ENCODE measurements around the gene ELFN1. TPM values are rescaled to one million over a fixed set of nuclear protein-coding genes. Genes with fewer than 3 reads are reported as not detected.
"Not testable (repeated sequence)": the region's sequence is repeated elsewhere in the genome, so short reads cannot be mapped to it uniquely, and the experiment has no call there.

The ELFN1 gene
- total RNA-seq, 1 donor from 2014 or later = 1.2 TPM

GRCh38 chr7:1712907-1713501 is 42.9 kb downstream of the ELFN1 start:
- DNase-seq = no peak

DNA sequence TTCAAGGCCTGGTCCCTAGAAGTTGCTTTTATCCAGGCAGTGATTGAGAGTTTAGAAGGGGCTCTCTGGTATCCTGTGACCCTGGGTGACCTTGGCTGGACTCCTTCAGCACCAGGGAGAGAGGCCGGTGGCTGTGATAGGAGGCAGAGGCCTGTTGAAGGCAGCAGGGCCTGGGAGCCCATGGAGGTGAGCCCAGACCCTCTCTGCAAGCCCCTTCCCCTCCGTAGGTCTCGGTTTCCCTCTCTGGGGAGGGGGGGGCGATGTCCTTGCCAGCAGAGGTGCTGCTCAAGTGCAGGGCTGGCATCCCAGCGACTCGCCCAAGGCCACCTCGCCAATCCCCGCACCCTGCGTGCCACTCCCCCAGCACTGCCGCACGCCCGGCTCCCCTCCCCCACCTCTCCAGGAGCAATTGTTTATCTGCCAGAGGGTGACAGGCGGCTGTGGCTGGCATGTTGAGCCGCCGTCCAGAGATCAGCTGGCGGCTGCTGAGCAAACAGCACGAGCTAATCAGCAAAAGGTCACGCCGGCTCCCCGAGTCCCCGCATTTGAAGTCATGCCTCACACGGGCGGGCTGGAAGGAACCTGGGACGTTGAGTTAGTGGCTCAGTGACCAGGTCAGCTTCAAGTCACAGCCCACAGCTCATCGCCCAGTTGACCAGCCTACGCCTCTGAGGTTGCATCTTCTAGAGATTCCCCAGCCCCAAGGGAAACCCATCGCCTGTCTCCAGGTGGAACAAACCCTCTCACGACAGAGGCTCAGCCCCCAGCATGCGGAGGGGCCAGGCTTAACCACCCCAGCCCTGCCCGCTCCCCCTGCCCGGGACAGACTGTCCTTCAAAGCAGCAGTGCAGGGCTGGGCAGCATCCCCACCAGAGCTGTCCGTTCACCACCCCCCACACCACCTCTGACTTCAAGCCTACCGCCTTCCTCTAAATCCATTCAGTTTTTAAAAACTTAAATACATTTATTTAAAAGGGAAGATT is 43.7 kb downstream of the ELFN1 start:
- no peak for DNase-seq

DNA sequence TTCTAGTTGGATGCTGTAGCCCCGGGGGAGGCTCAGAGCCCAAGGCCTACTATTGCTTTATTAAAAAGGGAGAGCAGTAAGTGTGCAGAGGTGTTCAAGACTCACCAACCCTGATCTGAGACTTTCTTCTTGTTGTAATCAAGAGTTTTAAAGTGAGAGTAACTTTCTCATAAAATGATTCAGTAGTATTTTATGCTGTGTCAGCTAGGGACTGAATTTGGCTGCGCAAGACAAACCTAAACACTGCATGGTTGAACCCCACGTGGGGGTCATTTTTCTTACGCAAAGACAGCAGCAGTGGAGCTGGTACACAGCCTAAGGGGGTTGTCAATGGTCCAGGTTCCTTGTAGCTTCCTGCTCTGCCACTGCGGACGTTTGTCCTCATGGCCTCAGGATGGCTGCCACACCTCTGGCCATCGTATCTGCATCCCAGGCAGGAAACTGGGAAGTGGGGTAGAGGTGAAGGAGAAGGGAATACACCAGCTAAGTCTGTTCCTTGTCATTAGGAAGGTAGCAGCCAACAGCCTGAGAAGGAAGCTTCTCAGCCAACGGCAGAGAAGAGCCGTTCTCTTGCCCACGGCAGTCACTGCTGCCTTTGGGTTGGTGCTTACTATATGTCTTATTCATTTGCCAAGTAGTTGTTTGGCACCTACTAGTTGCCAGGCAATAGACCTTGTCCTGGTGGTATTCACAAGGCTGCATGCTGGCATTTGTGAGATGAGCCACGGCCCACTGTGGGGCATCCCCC is 44.7 kb downstream of the ELFN1 start:
- DNase-seq = no peak

- no peak for DNase-seq
Measured at GRCh38 chr7:1715331-1715625, 45.2 kb downstream of the ELFN1 start.

- DNase-seq = no peak
Measured at GRCh38 chr7:1715671-1716074, 45.6 kb downstream of the ELFN1 start.

GRCh38 chr7:1716263-1717094 is 46.4 kb downstream of the ELFN1 start:
- no peak for DNase-seq

GRCh38 chr7:1717095-1717483 is 47.0 kb downstream of the ELFN1 start:
- no peak for DNase-seq

- no peak for DNase-seq
Measured at GRCh38 chr7:1717903-1718676, 48.0 kb downstream of the ELFN1 start.

GRCh38 chr7:1718850-1719249 is 48.8 kb downstream of the ELFN1 start:
- not testable (repeated sequence) for DNase-seq

DNA sequence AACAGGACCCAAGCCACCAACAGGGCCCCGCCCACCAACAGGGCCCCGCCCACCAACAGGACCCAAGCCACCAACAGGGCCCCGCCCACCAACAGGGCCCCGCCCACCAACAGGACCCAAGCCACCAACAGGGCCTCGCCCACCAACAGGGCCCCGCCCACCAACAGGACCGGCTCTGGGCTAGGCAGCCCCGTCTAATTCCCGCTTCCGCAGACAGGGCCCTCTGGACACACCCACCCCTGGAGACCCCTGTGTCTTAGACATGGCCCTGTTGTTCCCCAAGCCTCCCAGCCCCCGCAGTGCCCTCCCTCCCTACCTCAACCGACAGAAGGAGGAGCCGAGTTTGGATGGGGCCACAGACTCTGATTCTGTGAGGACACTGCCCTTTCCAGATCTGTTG is 49.2 kb downstream of the ELFN1 start:
- not testable (repeated sequence) for DNase-seq

GRCh38 chr7:1719913-1720312 is 49.8 kb downstream of the ELFN1 start:
- DNase-seq = no peak

DNA sequence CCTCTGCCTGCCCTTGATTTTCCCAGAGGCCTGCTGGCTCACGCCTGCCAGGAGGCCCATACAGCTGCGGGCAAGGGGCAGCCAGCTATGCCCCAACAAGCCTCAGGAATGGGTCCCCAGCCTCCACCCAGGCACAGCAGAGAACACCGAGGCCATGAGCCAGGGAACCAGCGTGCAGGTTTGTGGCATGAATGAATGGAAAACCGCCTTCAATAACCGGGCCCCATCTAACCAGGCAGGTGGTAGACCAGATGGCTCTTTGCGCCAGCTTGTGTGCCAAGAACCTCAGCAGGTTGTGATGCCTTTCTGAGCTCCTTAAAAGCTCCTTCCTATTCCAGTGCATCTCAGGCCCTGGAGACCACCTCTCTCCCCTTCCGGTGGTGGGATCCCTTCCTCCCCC is 50.2 kb downstream of the ELFN1 start:
- no peak for DNase-seq

- no peak for DNase-seq
Measured at GRCh38 chr7:1721047-1721690, 51.1 kb downstream of the ELFN1 start.

DNA sequence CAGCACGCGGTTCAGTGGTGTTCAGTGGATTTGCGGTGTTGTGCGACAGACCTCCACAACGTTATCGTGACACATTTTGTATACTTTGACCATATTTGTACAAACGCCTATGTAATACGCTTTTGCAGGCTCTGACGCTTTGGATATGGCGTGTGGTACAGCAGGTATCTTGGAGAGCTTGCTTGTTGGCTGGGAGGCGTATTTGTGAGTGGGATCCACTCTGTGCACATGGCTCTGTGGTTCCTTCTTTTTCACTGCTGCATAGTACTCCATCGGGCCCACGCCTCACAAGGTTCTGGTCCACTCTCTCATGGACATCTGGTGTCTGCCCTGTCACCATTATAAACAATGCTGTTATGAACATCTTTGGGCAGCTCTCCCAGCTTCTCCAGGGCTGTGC is 53.2 kb downstream of the ELFN1 start:
- no peak for DNase-seq

DNA sequence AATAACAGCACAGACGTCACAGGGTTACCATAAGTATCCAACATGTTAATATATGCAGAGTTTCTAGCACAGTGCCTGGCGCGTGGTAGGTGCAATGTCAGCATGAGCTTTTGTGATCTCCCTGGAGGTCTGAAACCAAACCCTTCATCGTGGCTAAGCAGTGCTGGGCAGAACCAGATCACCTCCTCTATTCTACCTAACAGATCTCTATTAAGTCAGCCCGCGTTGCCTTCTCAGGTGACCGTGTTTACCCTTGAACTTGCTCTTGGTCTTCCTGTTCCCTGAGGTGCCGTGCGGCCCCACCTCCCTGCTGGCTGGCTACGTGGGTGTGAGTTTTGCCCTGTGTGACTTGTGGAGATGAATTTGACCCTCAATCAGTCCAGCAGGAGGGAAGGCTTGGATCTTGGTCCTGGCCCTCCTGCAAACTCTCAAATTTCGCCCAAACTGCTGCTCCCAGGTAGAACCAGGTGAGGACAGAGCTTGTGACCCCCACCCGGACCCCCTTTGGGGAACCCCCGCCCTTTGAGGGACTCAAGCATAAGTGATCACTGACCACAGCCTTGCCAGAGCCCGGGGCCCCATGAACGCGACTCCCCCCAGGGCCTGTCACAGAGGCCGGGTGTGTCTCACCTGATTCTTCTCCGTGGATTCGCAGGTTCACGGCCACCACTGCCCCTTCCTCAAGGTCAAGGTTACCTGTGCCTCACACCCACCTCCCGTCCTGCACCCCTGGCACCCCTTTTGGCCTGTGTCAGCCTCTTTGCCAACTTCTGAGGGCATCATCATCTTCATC is 54.2 kb downstream of the ELFN1 start:
- DNase-seq = no peak

DNA sequence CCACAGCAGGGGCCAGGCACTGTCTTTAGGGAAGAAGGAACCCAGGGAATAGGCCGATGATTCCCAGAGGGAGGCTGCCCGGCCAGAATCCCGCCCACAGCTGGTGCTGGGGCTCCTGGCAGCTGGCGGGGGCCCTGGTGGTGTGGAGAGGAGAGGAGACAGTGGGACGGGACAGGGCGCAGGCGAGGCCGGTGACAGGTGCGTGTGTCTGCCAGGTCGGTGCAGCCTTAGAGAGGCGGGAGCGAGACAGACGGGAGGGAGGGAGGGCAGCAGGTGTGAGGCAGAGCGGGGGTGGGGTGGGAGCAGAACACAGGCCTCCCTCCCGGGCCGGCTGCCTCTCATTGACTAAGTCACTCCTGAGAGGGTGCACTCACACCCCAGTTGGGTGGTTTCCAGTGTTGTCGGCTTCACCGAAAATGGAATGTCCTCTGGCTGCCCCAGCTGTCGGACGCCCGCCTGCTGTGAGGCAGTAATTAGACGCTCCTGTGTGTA is 55.2 kb downstream of the ELFN1 start:
- no peak for DNase-seq

GRCh38 chr7:1725766-1726630 is 55.9 kb downstream of the ELFN1 start:
- DNase-seq = no peak

DNA sequence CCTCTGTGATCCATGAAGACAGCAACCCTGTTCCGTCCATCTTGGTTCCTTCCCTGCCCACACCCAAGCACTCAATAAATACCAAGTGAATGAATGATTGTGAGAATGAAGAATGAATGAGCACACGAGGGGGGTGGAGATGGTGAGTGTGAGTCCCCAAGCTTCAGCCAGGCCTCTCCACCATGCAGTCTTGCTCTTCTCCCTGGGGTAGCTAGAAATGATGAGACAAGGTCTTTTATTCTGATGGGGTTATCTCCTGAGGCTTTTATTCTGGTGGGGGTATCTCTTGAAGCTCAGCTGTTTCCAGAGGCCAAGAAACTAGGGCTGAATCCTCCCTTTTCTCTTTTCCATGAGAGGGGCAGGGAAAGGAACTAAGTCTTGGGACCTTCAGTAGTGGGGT is 57.0 kb downstream of the ELFN1 start:
- DNase-seq = no peak

Data from dermis blood vessel endothelial cell (primary cell).